ENCODE data around the gene RPL7L1. TPM values are rescaled to one million over a fixed set of nuclear protein-coding genes. Genes with fewer than 3 reads are reported as not detected.

RPL7L1 gene
- total and polyA plus RNA-seq, 2 of the 13 experiments (the other 11 are each of a cell fraction or from before 2014, with no cell fraction given): 51.6 to 179 TPM

DNA sequence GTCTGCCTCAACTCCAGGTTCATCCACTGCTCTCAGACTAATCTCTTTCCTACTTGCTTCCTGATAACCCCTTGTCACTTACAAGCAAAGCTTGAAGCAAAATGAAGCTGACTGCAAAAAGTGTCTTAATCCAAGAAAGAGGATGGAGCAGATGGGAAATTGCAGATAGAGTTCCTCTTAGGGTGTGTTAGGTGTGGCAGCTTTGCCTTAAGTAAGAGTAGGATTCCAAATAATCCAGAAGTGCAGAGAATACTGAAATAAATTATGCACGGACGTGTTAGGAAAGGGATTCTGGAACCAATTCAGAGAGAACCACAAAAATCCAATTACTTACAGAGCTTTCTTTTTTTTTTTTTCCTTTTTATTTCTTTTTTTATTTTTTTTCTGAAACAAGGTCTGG, 6.1 kb upstream of the RPL7L1 start:
- TF ChIP-seq, protein P1, sequence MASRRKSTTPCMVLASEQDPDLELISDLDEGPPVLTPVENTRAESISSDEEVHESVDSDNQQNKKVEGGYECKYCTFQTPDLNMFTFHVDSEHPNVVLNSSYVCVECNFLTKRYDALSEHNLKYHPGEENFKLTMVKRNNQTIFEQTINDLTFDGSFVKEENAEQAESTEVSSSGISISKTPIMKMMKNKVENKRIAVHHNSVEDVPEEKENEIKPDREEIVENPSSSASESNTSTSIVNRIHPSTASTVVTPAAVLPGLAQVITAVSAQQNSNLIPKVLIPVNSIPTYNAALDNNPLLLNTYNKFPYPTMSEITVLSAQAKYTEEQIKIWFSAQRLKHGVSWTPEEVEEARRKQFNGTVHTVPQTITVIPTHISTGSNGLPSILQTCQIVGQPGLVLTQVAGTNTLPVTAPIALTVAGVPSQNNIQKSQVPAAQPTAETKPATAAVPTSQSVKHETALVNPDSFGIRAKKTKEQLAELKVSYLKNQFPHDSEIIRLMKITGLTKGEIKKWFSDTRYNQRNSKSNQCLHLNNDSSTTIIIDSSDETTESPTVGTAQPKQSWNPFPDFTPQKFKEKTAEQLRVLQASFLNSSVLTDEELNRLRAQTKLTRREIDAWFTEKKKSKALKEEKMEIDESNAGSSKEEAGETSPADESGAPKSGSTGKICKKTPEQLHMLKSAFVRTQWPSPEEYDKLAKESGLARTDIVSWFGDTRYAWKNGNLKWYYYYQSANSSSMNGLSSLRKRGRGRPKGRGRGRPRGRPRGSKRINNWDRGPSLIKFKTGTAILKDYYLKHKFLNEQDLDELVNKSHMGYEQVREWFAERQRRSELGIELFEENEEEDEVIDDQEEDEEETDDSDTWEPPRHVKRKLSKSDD (CRISPR knock-in tag; IDR thresholded peaks at IDR 0.05; ENCODE audit: low read depth): no peak
- TF ChIP-seq CCAR2 (optimal IDR thresholded peaks at IDR 0.05; ENCODE audit: low read depth, low read length) (no peak), ZNF33B (CRISPR knock-in tag; IDR thresholded peaks at IDR 0.05) (no peak), NR2F6 (IDR thresholded peaks at IDR 0.05) (no peak), NR2F6 (CRISPR knock-in tag; IDR thresholded peaks at IDR 0.05) (no peak), GZF1 (CRISPR knock-in tag; IDR thresholded peaks at IDR 0.05) (no peak)
- TF ChIP-seq, protein P2, sequence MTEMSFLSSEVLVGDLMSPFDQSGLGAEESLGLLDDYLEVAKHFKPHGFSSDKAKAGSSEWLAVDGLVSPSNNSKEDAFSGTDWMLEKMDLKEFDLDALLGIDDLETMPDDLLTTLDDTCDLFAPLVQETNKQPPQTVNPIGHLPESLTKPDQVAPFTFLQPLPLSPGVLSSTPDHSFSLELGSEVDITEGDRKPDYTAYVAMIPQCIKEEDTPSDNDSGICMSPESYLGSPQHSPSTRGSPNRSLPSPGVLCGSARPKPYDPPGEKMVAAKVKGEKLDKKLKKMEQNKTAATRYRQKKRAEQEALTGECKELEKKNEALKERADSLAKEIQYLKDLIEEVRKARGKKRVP (CRISPR knock-in tag; IDR thresholded peaks at IDR 0.05): no peak
- ChIA-PET POLR2A (no interaction called here), CTCF (ENCODE audit: low intra/inter-chr PET ratio, low total read pairs) (no interaction called here)
- FAIRE-seq: no peak
- H3K9ac ChIP-seq (ENCODE audit: insufficient read depth, low read depth, low read length): no peak overlapping the region
- H2AFZ ChIP-seq (ENCODE audit: low read length): no peak overlapping the region
- H3K4me1 ChIP-seq (ENCODE audit: insufficient read depth, low read length): peaks cover 34% of the 10 kb centered on the region
- no peak overlapping the region for H3K27ac ChIP-seq (ENCODE audit: extremely low read length, insufficient read depth, low read length)
- no peaks in the 10 kb centered on the region for H3K79me2 ChIP-seq (ENCODE audit: insufficient read depth, low read length)
- peaks cover 0 to 2% of the 10 kb centered on the region in 2 experiments; a peak in 1 of 5 replicates for H3K36me3 ChIP-seq (replicated peaks in 1 of 2; ENCODE audit: control insufficient read depth in 1 of 2, insufficient read depth in 2 of 2, low read length in 2 of 2)
- H3K9me3 ChIP-seq (ENCODE audit: low read length): no peaks in the 10 kb centered on the region
- DNase-seq (ENCODE audit: low spot score): no peak
- no peak for ATAC-seq
- H3K27me3 ChIP-seq (ENCODE audit: control insufficient read depth in 1 of 2, insufficient read depth in 2 of 2, low read length in 2 of 2): no peaks in the 10 kb centered on the region
- intact Hi-C loops (cut with micrococcal nuclease; ENCODE audit: unreplicated experiment) (loop anchor here (5.0 kb wide), 1 partner anchor 966 kb away; no protein-coding TSS in a partner anchor), in situ Hi-C loops (cut with HindIII; ENCODE audit: extremely low pct_ligation_motif_present, low pct_unique_long_range_greater_than_20kb) (no loop called here)
- no peak overlapping the region for H3K4me3 ChIP-seq (replicated peaks in 1 of 3; ENCODE audit: insufficient read depth in 1 of 3, low read depth in 2 of 3, low read length in 3 of 3)
- H4K20me1 ChIP-seq (ENCODE audit: insufficient read depth, low read length): no peaks in the 10 kb centered on the region
- H3K4me2 ChIP-seq (ENCODE audit: low read depth, low read length): no peak overlapping the region
- 69% methylated on average over 2 of the region's 2 CpGs for WGBS (ENCODE audit: low lambda C conversion rate)
- BruUV-seq (replicated peaks): no TSS peak
